Lower lobe of right lung (tissue), 2 donors: ENCODE data around the gene ID1. TPM values are rescaled to one million over a fixed set of nuclear protein-coding genes. Genes with fewer than 3 reads are reported as not detected.
"Not testable (repeated sequence)": the region's sequence is repeated elsewhere in the genome, so short reads cannot be mapped to it uniquely, and the experiment has no call there.

ENCODE experiments used
- ATAC-seq, 2 donors: fragments of 200-7000 bp; cut with Tn5 transposase; one replicate each; pipeline ENCODE4 v1.9.1; 2020 to 2022; ENCODE audit warnings: mild to moderate bottlenecking in 2 of 2, moderate library complexity in 2 of 2
- DNase-seq: peaks from one replicate; pipeline ENCODE4 v3.0.0-alpha.2; 2020
- H3K27ac ChIP-seq: fragments of 200-600 bp; one replicate; pipeline ENCODE4 v1.8.0; 2022
- H3K27me3 ChIP-seq: fragments of 200-600 bp; one replicate; pipeline ENCODE4 v1.8.0; 2022; ENCODE audit warnings: low read depth
- H3K36me3 ChIP-seq: fragments of 200-600 bp; one replicate; pipeline ENCODE4 v1.8.0; 2022; ENCODE audit warnings: mild to moderate bottlenecking
- H3K4me1 ChIP-seq: fragments of 200-600 bp; one replicate; pipeline ENCODE4 v1.8.0; 2022
- H3K4me3 ChIP-seq: fragments of 200-600 bp; one replicate; pipeline ENCODE4 v1.8.0; 2022; ENCODE audit warnings: mild to moderate bottlenecking
- H3K9me3 ChIP-seq: fragments of 200-600 bp; one replicate; pipeline ENCODE4 v1.8.0; 2022
- CTCF ChIP-seq: fragments of 200-600 bp; IDR thresholded peaks from one replicate; pipeline ENCODE4 v1.8.0; 2022; ENCODE audit warnings: antibody characterized with exemption, mild to moderate bottlenecking
- intact Hi-C: fragments of 100-400 bp; cut with DNase I; formaldehyde crosslinking; loops from one replicate; pipeline ENCODE4 v1.11.0; 2022
- total RNA-seq: library from RNA; stranded (reverse); fragmentation: NEBNext Ultra II Directional; extraction: Animal tissue kit (Norgen Biotek cat#: 25700); gene quantifications from one replicate; pipeline ENCODE4 v1.2.1, GENCODE V29; 2021
- donor health status: DM: no; HTN: yes; CAD: no; lungs with severe emphysema.

The ID1 gene
- total RNA-seq, 1 donor from 2014 or later: 196 TPM

DNA sequence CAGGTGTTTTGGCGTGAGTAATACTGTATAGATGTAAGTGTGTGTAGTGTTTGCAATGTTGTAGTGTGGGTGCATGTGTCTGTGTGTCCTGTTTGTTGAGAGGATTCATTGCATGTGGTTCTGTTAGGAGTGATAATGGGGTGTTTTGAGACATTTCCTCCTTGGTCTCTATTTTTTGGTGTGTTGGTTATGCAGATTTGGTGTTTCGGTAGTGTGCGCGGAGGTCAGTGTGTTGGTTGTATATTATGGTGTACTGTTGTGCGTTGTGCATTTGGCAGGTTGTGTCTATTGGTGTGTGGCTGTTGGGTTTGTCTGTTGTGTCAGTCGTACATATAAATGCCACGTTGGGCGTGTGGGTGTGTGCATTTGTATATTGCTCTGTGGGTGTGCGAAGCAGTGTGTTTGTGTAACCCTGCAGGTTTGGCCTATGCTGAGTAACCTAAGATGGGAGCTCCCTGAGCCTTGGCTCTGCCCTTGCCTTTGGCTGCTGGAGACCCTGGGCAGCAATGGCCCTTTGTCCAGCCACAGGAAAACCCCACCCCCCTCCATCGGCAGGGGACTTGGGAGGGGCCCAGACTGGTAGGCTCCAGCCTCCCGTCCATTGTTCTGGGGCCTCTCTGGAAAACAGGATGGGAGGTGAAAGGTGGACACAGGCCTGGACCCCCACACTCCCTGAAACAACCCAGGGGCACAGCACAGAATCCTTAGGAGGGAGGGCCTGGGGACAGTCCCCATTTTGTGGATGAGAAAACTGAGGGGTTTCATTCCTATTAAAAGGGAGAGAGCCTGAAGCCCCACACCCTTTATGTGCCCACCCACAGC, 10.3 kb upstream of the ID1 start:
- Histone ChIP-seq H3K4me1 (peaks cover 40% of the 10 kb centered on the region), H3K27ac (peak overlapping the region; percentile 89), H3K9me3 (no peaks in the 10 kb centered on the region), H3K36me3 (no peaks in the 10 kb centered on the region), H3K27me3 (no peaks in the 10 kb centered on the region), H3K4me3 (no peak overlapping the region)
- DNase-seq (peak; percentile 55), ATAC-seq (peak in 1 of 2 donors; percentile 22)
- intact Hi-C loops: no loop called here
- no peak for TF ChIP-seq CTCF

DNA sequence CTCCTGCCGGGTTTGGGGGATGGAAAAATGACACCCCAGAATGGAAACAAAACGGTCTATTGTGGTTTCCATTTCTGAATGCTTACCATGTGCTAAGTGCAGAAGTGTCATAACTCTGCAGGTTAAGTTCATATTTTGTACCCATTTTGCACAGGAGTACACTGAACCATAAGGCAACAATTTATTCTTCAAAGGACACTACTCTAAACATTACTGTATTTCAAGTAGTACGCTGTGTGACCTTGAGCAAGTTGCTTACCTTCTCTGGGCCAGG, 9.8 kb upstream of the ID1 start:
- no peak overlapping the region for H3K4me3 ChIP-seq
- peak overlapping the region; percentile 89 for H3K27ac ChIP-seq
- ATAC-seq: no peak
- intact Hi-C loops: no loop called here
- no peak for TF ChIP-seq CTCF
- no peak for DNase-seq
- H3K9me3 ChIP-seq: no peaks in the 10 kb centered on the region
- no peaks in the 10 kb centered on the region for H3K27me3 ChIP-seq
- peaks cover 40% of the 10 kb centered on the region for H3K4me1 ChIP-seq
- no peaks in the 10 kb centered on the region for H3K36me3 ChIP-seq

DNA sequence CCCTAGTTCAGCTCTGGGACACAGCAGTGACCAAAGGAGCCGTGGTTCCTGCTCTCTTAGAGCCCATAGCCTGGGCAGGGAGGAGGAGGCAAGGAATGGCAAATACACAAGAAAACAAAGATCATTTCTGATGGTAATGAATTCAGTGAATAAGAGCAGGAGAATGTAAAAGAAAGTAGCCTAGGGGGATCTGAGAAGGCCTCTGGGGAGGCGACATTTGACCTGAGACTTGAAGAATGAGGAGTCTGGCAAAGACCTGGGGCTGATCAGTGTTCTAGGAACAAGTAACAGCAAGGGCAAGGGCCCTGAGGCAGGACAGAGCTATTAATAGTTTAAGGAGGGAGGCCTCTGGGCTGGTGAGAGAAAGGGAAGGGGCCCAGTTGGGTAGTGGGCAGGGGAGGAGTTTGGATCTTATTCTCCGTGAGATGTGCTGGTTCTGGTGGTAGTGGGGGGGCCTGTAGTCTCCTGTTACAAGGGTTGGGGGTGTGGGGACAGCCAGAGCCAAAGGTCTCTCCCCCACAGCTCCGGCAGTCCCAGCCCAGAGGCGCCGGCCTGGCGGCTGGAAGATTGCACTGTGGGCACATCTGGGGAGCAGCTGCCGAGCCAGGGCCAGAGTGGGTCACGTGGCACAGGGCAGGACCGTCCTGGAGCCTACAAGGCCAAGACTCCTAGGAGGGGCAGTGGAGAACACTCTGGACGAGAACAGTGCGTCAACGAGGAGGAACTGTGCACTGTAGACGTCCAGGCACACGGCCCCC, 9.3 kb upstream of the ID1 start:
- intact Hi-C loops: no loop called here
- peak; percentile 91 to 93 for ATAC-seq
- H3K4me1 ChIP-seq: peaks cover 40% of the 10 kb centered on the region

GRCh38 chr20:31596412-31596715, 8.7 kb upstream of the ID1 start:
- Histone ChIP-seq H3K4me1 (peaks cover 40% of the 10 kb centered on the region), H3K27ac (peak overlapping the region; percentile 89)
- DNase-seq, H3K4me3 ChIP-seq, H3K36me3 ChIP-seq, intact Hi-C loops, ATAC-seq, H3K9me3 ChIP-seq, H3K27me3 ChIP-seq: not testable (repeated sequence)

More for the DNA sequence above, 9.3 kb upstream of the ID1 start:
- no peak for TF ChIP-seq CTCF
- Histone ChIP-seq H3K27me3 (no peaks in the 10 kb centered on the region), H3K4me3 (no peak overlapping the region), H3K36me3 (no peaks in the 10 kb centered on the region), H3K9me3 (no peaks in the 10 kb centered on the region), H3K27ac (peak overlapping the region; percentile 89)
- DNase-seq: peak; percentile 90

GRCh38 chr20:31596831-31597480, 8.1 kb upstream of the ID1 start:
- no peak for TF ChIP-seq CTCF
- no peaks in the 10 kb centered on the region for H3K36me3 ChIP-seq
- peaks cover 41% of the 10 kb centered on the region for H3K4me1 ChIP-seq
- H3K27ac ChIP-seq: peak overlapping the region; percentile 89
- intact Hi-C loops: no loop called here
- H3K27me3 ChIP-seq: no peaks in the 10 kb centered on the region
- no peaks in the 10 kb centered on the region for H3K9me3 ChIP-seq
- H3K4me3 ChIP-seq: no peak overlapping the region
- DNase-seq (no peak), ATAC-seq (peak in 1 of 2 donors; percentile 48)

DNA sequence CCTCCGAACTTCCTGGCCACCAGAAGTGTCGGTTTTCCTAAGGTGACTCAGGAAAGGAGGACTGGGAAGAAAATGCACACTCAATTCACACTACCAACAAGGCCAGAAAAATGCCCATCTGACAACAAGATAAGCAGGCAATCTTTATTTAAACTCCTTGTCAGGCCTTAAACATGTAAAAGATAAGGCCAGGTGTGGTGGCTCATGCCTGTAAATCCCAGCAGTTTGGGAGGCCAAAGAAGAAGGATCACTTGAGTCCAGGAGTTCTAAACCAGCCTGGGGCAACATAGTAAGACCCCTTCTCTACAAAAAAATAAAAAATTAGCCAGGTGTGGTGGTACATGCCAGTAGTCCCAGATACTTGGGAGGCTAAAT, 7.6 kb upstream of the ID1 start:
- H3K27me3 ChIP-seq: no peaks in the 10 kb centered on the region
- H3K27ac ChIP-seq: peak overlapping the region; percentile 89
- DNase-seq (no peak), ATAC-seq (no peak)
- H3K4me1 ChIP-seq: peaks cover 46% of the 10 kb centered on the region
- intact Hi-C loops: no loop called here
- no peak for TF ChIP-seq CTCF
- no peaks in the 10 kb centered on the region for H3K36me3 ChIP-seq
- no peaks in the 10 kb centered on the region for H3K9me3 ChIP-seq
- no peak overlapping the region for H3K4me3 ChIP-seq
